ENCODE measurements around the gene DISC1. TPM values are rescaled to one million over a fixed set of nuclear protein-coding genes. Genes with fewer than 3 reads are reported as not detected.
"Not testable (repeated sequence)": the region's sequence is repeated elsewhere in the genome, so short reads cannot be mapped to it uniquely, and the experiment has no call there.

Gene DISC1
- total RNA-seq, 1 donor from 2014 or later: 24.3 TPM

DNA sequence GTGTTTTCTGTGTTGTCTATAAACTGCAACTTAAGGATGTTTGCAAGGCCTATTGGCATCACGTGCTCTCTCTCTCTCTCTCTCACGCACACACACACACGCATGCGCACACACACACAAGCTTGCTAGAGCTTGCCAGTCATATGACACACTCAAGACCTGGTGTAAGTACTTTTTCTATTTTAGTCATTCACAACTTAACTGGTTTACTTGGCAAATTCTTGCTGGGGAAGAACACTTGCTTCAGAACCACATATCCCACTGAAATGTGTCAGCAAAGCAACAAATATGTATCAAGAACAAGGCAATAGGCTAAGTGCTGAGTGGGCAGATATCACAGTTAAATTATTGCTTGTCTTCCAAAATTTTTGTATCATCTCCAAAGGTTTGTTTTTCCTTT lies 107.8 kb downstream of the DISC1 start:
- no peak for DNase-seq

- no peak for DNase-seq
Measured at GRCh38 chr1:231735411-231735810, 108.8 kb downstream of the DISC1 start.

DNA sequence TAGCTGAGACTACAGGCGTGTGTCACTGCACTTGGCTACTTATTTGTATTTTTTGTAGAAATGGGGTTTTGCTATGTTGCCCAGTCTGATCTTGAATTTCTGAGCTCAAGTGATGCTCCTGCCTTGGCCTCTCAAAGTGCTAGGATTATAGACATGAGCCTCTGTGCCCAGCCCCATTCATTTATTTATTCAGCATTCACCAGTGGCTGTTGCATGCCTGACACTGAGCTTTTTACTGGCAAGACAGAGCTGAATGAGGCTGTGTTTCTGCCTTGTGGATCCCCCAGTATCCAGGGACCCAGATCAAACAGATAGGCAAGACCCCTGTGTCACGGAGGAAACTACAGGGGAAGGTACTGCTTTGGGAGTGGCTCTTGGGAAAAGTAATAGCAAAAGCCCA lies 109.4 kb downstream of the DISC1 start:
- DNase-seq: no peak

DNA sequence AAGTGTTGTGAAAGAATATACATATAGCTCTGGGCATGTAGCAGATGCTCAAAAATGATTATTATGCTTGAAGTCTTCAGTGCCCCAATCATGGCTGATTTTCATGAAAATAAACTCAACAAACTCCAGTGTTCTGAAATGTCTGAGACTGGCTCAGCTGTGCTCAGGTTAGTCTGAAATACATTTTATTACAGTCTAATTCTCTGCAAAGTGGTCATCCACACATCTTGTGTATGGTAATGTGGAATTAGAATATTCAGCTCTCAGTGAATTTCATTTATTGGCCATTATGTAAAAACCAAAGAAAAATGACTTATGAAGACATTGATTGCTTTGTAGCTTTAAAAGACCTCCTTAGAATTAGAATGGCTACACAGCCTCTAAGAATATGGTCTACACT lies 109.9 kb downstream of the DISC1 start:
- DNase-seq: no peak

DNA sequence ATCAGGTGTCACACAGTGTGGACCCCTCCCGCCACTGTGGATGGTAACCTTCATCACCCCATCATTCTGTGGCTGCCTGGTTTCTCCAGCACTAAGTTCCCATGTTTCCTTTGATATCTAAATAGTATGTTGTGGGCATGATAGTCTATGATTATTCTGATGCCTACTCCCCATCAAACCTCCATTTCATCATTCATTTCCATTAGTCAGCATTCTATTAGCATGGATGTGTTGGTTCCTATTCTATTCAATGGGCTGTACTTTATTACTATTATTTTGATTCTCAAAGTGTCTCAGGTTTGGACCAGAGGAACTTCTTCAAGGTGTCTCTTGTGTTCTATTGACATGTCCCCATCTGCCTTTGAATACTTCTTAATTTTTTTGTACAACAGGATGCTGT lies 112.0 kb downstream of the DISC1 start:
- no peak for DNase-seq

- no peak for DNase-seq
Measured at GRCh38 chr1:231743966-231744365, 117.4 kb downstream of the DISC1 start.

- peak; percentile 60 for DNase-seq
Measured at GRCh38 chr1:231748760-231749415, 122.3 kb downstream of the DISC1 start.

- peak; percentile 37 for DNase-seq
Measured at GRCh38 chr1:231750296-231750695, 123.7 kb downstream of the DISC1 start.

- no peak for DNase-seq
Measured at GRCh38 chr1:231750818-231751362, 124.3 kb downstream of the DISC1 start.

- no peak for DNase-seq
Measured at GRCh38 chr1:231751415-231751814, 124.8 kb downstream of the DISC1 start.

- no peak for DNase-seq
Measured at GRCh38 chr1:231753313-231753712, 126.7 kb downstream of the DISC1 start.

DNA sequence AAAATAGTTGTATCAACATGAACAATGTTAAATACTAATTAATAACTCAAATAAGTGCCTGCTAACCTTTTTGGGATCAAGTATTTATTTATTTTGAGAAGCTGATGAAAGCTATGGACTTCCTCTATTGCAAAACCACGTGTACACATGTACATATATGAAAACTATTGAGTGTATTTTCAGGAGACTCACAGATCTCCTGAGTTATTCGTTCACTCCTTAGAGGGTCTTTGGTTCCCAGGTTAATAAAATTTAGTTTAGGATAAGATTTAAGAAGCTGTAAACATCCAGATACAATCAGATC lies 130.5 kb downstream of the DISC1 start:
- DNase-seq: no peak

- DNase-seq: no peak
Measured at GRCh38 chr1:231757759-231758158, 131.2 kb downstream of the DISC1 start.

DNA sequence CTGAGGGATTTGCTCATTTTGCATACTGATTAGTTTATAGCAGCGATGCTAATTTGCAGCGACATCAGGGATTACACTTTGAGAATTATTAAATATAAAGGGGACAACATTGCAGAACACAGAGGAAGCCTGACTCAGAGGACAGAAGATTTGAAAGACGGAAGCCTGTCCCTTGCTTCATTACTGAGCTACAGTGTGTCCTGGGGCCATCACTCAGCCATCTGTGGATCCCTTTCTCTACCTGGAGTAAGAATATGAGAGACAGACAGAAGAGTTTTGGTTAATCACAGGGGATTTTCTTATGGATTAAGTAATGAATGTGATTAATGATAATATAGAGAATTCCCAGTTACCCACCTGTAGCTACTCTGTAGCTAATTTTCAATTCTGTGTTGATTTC lies 134.7 kb downstream of the DISC1 start:
- no peak for DNase-seq

- DNase-seq: no peak
Measured at GRCh38 chr1:231761747-231762541, 135.4 kb downstream of the DISC1 start.

DNA sequence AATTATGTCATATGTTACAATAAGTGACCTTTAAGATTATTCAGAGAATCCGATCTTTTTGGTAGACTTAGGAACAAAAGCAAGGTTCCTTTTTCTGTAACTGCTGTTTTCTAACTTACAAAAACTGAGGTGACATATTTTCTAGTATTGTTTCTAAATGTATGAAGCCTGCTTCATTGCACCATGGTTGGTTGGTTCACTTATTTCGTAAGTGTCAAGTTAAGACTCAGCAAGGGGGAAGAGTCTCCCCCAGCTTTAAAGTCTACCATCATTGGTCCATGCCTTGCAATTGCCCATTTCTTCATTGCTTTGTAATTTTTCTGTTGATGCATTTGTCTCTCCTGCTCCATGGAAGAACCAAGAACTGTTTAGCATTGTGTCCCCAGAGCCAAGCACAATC lies 136.9 kb downstream of the DISC1 start:
- no peak for DNase-seq

- not testable (repeated sequence) for DNase-seq
Measured at GRCh38 chr1:231765825-231766224, 139.2 kb downstream of the DISC1 start.

DNA sequence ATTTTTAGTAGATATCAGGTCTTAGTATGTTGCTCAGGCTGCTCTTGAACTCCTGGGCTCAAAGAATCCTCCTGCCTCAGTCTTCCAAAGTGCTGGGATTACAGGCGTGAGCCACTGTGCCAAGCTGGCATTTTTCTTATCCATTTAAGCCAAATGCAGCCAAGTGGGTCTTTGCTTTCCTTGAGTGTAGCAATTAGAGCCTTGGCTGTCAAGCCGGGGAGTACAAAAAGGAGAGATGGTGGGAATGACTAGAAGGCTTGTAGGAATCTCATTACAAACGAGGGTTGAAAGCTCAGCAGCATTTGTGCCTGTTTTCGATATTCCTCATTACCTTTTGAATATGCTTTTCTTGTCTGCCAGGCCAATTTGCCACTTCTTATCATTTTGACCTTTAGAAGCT lies 140.9 kb downstream of the DISC1 start:
- no peak for DNase-seq

GRCh38 chr1:231768416-231768815 lies 141.8 kb downstream of the DISC1 start:
- no peak for DNase-seq

DNA sequence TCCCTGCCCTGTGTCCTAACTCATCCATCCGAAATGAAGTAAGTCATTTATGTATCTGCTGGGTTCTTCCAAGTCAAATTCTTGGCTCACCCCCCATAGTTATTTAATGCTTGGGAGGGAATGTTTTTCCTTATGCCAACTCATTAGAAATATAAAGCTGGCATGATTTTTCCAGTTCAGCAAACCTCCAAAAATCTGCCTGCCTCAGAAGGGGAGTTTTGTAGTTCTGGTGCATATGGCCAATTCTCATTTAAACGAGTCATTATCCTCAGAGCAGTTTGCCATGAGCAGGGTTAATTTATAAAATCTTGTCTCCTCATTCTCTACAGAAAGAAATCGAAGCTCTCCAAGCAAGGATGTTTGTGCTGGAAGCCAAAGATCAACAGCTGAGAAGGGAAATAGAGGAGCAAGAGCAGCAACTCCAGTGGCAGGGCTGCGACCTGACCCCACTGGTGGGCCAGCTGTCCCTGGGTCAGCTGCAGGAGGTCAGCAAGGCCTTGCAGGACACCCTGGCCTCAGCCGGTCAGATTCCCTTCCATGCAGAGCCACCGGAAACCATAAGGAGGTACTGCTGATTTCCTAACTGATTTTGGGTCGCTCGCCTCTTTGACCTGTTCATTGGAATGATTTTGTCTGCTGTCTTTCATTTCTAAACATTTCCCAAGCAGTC lies 144.1 kb downstream of the DISC1 start:
- no peak for DNase-seq

DNA sequence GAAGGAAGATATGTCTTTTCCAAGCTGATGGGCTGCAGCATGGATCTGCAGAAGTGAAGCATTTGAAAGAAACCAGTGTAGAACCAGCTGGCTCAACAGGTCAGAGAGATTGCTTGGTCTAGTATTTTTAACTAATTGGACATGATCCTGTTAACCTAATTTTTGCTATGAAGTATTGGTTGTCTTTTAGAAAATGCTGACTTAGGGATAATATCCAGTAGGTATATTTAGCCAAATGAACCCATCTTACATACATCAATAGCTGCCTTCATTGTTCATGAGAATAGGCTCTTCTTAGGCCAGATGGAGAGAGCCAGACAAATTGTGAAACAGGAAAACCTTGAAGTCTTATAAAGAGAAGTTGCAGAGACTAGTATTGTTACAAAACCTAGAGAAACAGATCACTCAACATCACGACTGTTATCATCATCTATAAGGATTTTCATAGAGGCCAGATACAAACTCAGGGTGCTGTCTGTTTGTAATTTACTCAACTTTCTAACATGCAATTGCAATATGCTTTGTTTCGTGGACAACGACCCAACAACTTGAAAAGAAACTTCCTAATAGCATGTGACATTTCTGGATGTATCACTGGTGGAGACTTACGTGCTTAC lies 148.2 kb downstream of the DISC1 start:
- DNase-seq: no peak

GRCh38 chr1:231776010-231776756 lies 149.6 kb downstream of the DISC1 start:
- peak; percentile 48 for DNase-seq

Measured in tongue (tissue), 2 donors.